GM12872 (cell line): ENCODE measurements around the gene VDAC1.

Experiments used
- TF ChIP-seq, protein P1 (sequence below): IDR thresholded peaks from 3 replicates; pipeline ENCODE4 v1.5.1; 2011; ENCODE audit warnings: low read depth, mild to moderate bottlenecking, low read length, moderate library complexity; ENCODE audit not compliant: insufficient read depth

Gene VDAC1

GRCh38 chr5:134022333-134022732, 17.6 kb upstream of the VDAC1 start:
- TF ChIP-seq, protein P1, sequence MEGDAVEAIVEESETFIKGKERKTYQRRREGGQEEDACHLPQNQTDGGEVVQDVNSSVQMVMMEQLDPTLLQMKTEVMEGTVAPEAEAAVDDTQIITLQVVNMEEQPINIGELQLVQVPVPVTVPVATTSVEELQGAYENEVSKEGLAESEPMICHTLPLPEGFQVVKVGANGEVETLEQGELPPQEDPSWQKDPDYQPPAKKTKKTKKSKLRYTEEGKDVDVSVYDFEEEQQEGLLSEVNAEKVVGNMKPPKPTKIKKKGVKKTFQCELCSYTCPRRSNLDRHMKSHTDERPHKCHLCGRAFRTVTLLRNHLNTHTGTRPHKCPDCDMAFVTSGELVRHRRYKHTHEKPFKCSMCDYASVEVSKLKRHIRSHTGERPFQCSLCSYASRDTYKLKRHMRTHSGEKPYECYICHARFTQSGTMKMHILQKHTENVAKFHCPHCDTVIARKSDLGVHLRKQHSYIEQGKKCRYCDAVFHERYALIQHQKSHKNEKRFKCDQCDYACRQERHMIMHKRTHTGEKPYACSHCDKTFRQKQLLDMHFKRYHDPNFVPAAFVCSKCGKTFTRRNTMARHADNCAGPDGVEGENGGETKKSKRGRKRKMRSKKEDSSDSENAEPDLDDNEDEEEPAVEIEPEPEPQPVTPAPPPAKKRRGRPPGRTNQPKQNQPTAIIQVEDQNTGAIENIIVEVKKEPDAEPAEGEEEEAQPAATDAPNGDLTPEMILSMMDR: no peak

GRCh38 chr5:134020188-134020587, 15.4 kb upstream of the VDAC1 start:
- TF ChIP-seq, protein P1: no peak

- TF ChIP-seq, protein P1: no peak
These were observed 14.9 kb upstream of the VDAC1 start for GRCh38 chr5:134019636-134020035.

GRCh38 chr5:134018986-134019316, 14.2 kb upstream of the VDAC1 start:
- TF ChIP-seq, protein P1: no peak

- TF ChIP-seq, protein P1: no peak
These were observed 13.6 kb upstream of the VDAC1 start for GRCh38 chr5:134018154-134018985.

DNA sequence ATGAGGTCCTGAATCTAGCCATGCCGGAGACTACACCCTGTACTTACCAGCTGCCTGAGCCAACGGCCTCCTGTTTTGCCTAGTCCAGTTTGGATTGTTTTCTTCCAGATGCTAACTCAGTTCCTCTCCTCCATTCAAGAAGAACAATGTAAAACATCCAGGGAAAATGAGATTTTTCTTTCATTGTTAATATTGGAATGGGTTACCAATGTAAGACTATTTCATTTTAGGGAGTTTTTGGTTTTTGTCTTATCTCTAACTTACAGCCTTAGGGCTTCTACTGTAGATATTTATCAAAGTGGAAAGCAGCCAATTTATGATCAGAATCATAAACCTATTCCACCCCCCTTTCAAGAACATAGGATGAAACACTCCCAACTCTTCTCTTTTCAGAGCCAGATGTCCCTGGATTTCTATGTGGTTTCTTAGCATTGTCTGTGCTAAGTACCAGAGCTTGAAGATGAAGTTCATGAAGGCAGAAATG, 3.5 kb upstream of the VDAC1 start:
- TF ChIP-seq, protein P1: no peak

- TF ChIP-seq, protein P1: no peak
These were observed 2.9 kb upstream of the VDAC1 start for GRCh38 chr5:134007581-134008265.
